HepG2 (cell line): ENCODE results near the gene SALL4. TPM values are rescaled to one million over a fixed set of nuclear protein-coding genes. Genes with fewer than 3 reads are reported as not detected.
A peak's percentile ranks its signal among the peaks of the same experiment; 100 is the strongest.

Experiments used
- BCL6 ChIP-seq: IDR thresholded peaks from 2 replicates; pipeline ENCODE4 v1.6.1; 2016; ENCODE audit warnings: missing genetic modification reagents, missing compliant biosample characterization
- BRF2 ChIP-seq: sonication (generic); formaldehyde crosslinking; IDR thresholded peaks from 2 replicates; pipeline ENCODE4 v1.8.1; 2022; ENCODE audit warnings: mild to moderate bottlenecking, missing genetic modification reagents
- DNMT3B ChIP-seq: conservative IDR thresholded peaks from 2 replicates; pipeline ENCODE4 v1.6.1; 2016; ENCODE audit warnings: missing biosample characterization, control low read depth
- FOXO4 ChIP-seq: sonication (generic); formaldehyde crosslinking; conservative IDR thresholded peaks from 2 replicates; pipeline ENCODE4 v1.8.1; 2023; ENCODE audit warnings: missing genetic modification reagents
- HDAC2 ChIP-seq: sonication (generic); formaldehyde crosslinking; IDR thresholded peaks from 2 replicates; pipeline ENCODE4 v1.4.0; 2020; ENCODE audit warnings: missing genetic modification reagents
- NFIC ChIP-seq: IDR thresholded peaks from 2 replicates; pipeline ENCODE4 v1.6.1; 2012; ENCODE audit warnings: mild to moderate bottlenecking, low read length, inconsistent platforms
- NFKBIZ ChIP-seq: IDR thresholded peaks from 2 replicates; pipeline ENCODE4 v1.6.1; 2018; ENCODE audit warnings: missing genetic modification reagents, missing compliant biosample characterization
- RXRB ChIP-seq: IDR thresholded peaks from 2 replicates; pipeline ENCODE4 v1.6.1; 2016; ENCODE audit warnings: borderline replicate concordance, missing genetic modification reagents, missing compliant biosample characterization
- SIX4 ChIP-seq: sonication (generic); formaldehyde crosslinking; IDR thresholded peaks from 2 replicates; pipeline ENCODE4 v1.4.0; 2020; ENCODE audit warnings: missing genetic modification reagents
- SNAI1 ChIP-seq: sonication (generic); formaldehyde crosslinking; IDR thresholded peaks from 2 replicates; pipeline ENCODE4 v1.5.0; 2020; ENCODE audit warnings: mild to moderate bottlenecking, missing genetic modification reagents, borderline replicate concordance
- SP5 ChIP-seq: IDR thresholded peaks from 2 replicates; pipeline ENCODE4 v1.6.1; 2016; ENCODE audit warnings: low read depth, borderline replicate concordance
- U2AF1 ChIP-seq: fragments of 200-400 bp; formaldehyde crosslinking; optimal IDR thresholded peaks from 2 replicates; pipeline ENCODE3; 2017; ENCODE audit warnings: mild to moderate bottlenecking, low read depth, low read length
- ZBTB3 ChIP-seq: sonication (generic); formaldehyde crosslinking; IDR thresholded peaks from 2 replicates; pipeline ENCODE4 v1.4.0; 2020; ENCODE audit warnings: low read depth, mild to moderate bottlenecking, moderate library complexity, missing genetic modification reagents, borderline replicate concordance
- ZNF335 ChIP-seq: sonication (generic); formaldehyde crosslinking; IDR thresholded peaks from 2 replicates; pipeline ENCODE4 v1.4.0; 2020; ENCODE audit warnings: missing genetic modification reagents
- ZNF644 ChIP-seq: IDR thresholded peaks from 2 replicates; pipeline ENCODE4 v1.6.1; 2016; ENCODE audit warnings: low read depth
- ZNF841 ChIP-seq: sonication (generic); formaldehyde crosslinking; IDR thresholded peaks from 2 replicates; pipeline ENCODE4 v1.8.1; 2023; ENCODE audit warnings: missing genetic modification reagents, borderline replicate concordance
- polyA plus RNA-seq, 8 experiments: library from polyadenylated mRNA; depleted of rRNA in 3 of 8; stranded (reverse) in 7 of 8; unstranded in 1 of 8; fragments of >200 nt; fragmentation: Illumina TruSeq in 4 of 8; extraction: Trizol in 4 of 8; gene quantifications; 2 replicates each; pipeline versions ENCODE4 v1.2.1 to v1.2.3, GENCODE V29; 2011 to 2016; ENCODE audit warnings: low read depth in 4 of 8, missing spikeins in 1 of 8, mixed read lengths in 1 of 8; ENCODE audit not compliant: insufficient read depth in 1 of 8
- total RNA-seq, 5 experiments: library from RNA; depleted of rRNA; stranded (reverse); fragments of >200 nt; fragmentation: Illumina TruSeq; extraction: Trizol; gene quantifications; 2 replicates each; pipeline ENCODE4 v1.2.3, GENCODE V29; 2016; ENCODE audit warnings: low read depth in 1 of 5
- TF ChIP-seq, protein P1 (sequence below): IDR thresholded peaks from 2 replicates; pipeline ENCODE4 v1.4.0; 2020; ENCODE audit warnings: mild to moderate bottlenecking, missing genetic modification reagents
- TF ChIP-seq, protein P2 (sequence below): IDR thresholded peaks from 2 replicates; pipeline ENCODE4 v1.6.1; 2016; ENCODE audit warnings: mild to moderate bottlenecking, missing biosample characterization, missing genetic modification reagents
- TF ChIP-seq, protein P3 (sequence below): sonication (generic); formaldehyde crosslinking; IDR thresholded peaks from 2 replicates; pipeline ENCODE4 v1.9.0; 2022; ENCODE audit warnings: missing genetic modification reagents, mild to moderate bottlenecking, borderline replicate concordance

Gene SALL4
- total and polyA plus RNA-seq, 2 of the 13 experiments (the other 11 are each of a cell fraction or from before 2014, with no cell fraction given): 0.33 to 1.8 TPM

GRCh38 chr20:51758978-51759544 lies 43.3 kb downstream of the SALL4 start (continued):
- TF ChIP-seq NFIC (no peak), ZNF335 (peak; percentile 73; the same call in 1 of the 2 replicates), RXRB (CRISPR knock-in tag) (no peak), ZNF841 (CRISPR knock-in tag) (no peak), U2AF1 (no peak), SIX4 (CRISPR knock-in tag) (0 out of 2 replicates have a peak, but pooled peaks have one; percentile 31), FOXO4 (CRISPR knock-in tag) (0 out of 2 replicates have a peak, but pooled peaks have one; percentile 62), DNMT3B (CRISPR knock-in tag) (no peak), BRF2 (CRISPR knock-in tag) (no peak), SNAI1 (CRISPR knock-in tag) (no peak), HDAC2 (CRISPR knock-in tag) (peak; percentile 46; the same call in 1 of the 2 replicates), ZNF644 (peak; percentile 64; the same call in 1 of the 2 replicates), SP5 (CRISPR knock-in tag) (0 out of 2 replicates have a peak, but pooled peaks have one; percentile 58), ZBTB3 (CRISPR knock-in tag) (0 out of 2 replicates have a peak, but pooled peaks have one; percentile 20), BCL6 (CRISPR knock-in tag) (0 out of 2 replicates have a peak, but pooled peaks have one; percentile 29), NFKBIZ (CRISPR knock-in tag) (0 out of 2 replicates have a peak, but pooled peaks have one; percentile 42)
- TF ChIP-seq, protein P1, sequence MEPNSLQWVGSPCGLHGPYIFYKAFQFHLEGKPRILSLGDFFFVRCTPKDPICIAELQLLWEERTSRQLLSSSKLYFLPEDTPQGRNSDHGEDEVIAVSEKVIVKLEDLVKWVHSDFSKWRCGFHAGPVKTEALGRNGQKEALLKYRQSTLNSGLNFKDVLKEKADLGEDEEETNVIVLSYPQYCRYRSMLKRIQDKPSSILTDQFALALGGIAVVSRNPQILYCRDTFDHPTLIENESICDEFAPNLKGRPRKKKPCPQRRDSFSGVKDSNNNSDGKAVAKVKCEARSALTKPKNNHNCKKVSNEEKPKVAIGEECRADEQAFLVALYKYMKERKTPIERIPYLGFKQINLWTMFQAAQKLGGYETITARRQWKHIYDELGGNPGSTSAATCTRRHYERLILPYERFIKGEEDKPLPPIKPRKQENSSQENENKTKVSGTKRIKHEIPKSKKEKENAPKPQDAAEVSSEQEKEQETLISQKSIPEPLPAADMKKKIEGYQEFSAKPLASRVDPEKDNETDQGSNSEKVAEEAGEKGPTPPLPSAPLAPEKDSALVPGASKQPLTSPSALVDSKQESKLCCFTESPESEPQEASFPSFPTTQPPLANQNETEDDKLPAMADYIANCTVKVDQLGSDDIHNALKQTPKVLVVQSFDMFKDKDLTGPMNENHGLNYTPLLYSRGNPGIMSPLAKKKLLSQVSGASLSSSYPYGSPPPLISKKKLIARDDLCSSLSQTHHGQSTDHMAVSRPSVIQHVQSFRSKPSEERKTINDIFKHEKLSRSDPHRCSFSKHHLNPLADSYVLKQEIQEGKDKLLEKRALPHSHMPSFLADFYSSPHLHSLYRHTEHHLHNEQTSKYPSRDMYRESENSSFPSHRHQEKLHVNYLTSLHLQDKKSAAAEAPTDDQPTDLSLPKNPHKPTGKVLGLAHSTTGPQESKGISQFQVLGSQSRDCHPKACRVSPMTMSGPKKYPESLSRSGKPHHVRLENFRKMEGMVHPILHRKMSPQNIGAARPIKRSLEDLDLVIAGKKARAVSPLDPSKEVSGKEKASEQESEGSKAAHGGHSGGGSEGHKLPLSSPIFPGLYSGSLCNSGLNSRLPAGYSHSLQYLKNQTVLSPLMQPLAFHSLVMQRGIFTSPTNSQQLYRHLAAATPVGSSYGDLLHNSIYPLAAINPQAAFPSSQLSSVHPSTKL (CRISPR knock-in tag): peak; percentile 68
- TF ChIP-seq, protein P2, sequence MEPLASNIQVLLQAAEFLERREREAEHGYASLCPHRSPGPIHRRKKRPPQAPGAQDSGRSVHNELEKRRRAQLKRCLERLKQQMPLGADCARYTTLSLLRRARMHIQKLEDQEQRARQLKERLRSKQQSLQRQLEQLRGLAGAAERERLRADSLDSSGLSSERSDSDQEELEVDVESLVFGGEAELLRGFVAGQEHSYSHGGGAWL (CRISPR knock-in tag): peak; percentile 15; the same call in 1 of the 2 replicates
- TF ChIP-seq, protein P3, sequence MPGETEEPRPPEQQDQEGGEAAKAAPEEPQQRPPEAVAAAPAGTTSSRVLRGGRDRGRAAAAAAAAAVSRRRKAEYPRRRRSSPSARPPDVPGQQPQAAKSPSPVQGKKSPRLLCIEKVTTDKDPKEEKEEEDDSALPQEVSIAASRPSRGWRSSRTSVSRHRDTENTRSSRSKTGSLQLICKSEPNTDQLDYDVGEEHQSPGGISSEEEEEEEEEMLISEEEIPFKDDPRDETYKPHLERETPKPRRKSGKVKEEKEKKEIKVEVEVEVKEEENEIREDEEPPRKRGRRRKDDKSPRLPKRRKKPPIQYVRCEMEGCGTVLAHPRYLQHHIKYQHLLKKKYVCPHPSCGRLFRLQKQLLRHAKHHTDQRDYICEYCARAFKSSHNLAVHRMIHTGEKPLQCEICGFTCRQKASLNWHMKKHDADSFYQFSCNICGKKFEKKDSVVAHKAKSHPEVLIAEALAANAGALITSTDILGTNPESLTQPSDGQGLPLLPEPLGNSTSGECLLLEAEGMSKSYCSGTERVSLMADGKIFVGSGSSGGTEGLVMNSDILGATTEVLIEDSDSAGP: peak; percentile 73
